K562 (cell line): ENCODE measurements around the gene HPX. TPM values are rescaled to one million over a fixed set of nuclear protein-coding genes. Genes with fewer than 3 reads are reported as not detected.

Source experiments
- BMI1 ChIP-seq: fragments of 150-350 bp; IDR thresholded peaks from 2 replicates; pipeline ENCODE4 v1.6.1; 2014; ENCODE audit warnings: low read length
- BRF1 ChIP-seq: IDR thresholded peaks from 3 replicates; pipeline ENCODE4 v1.6.1; 2011; ENCODE audit warnings: borderline replicate concordance, mild to moderate bottlenecking; ENCODE audit not compliant: insufficient read length; ENCODE audit errors: extremely low read depth
- CREM ChIP-seq: IDR thresholded peaks from 2 replicates; pipeline ENCODE4 v1.6.1; 2014; ENCODE audit warnings: antibody characterized with exemption, low read depth
- KDM2B ChIP-seq: fragments of 250-450 bp; sonication (Bioruptor Pico); IDR thresholded peaks from 2 replicates; pipeline ENCODE4 v1.8.0; 2021; ENCODE audit warnings: mild to moderate bottlenecking, moderate library complexity
- MCM7 ChIP-seq, 2 experiments: fragments of 450-650 bp; IDR thresholded peaks; 2 replicates each; pipeline ENCODE4 v1.6.1; 2016 to 2018
- MECOM ChIP-seq: fragments of 250-450 bp; sonication (Bioruptor Pico); IDR thresholded peaks from 2 replicates; pipeline ENCODE4 v1.8.0; 2022; ENCODE audit warnings: inconsistent platforms
- NCOA6 ChIP-seq: fragments of 450-650 bp; IDR thresholded peaks from 2 replicates; pipeline ENCODE4 v1.6.1; 2017; ENCODE audit warnings: mild to moderate bottlenecking
- SIN3A ChIP-seq, 2 experiments: fragments of 150-350 bp in 1 of 2; IDR thresholded peaks; 2 replicates each; pipeline ENCODE4 v1.6.1; 2011 to 2016; ENCODE audit warnings: borderline replicate concordance in 2 of 2, low read depth in 2 of 2, low read length in 2 of 2, mild to moderate bottlenecking in 2 of 2, moderate library complexity in 2 of 2; ENCODE audit not compliant: control insufficient read depth in 1 of 2
- SMAD4 ChIP-seq: fragments of 250-450 bp; sonication (Bioruptor Pico); conservative IDR thresholded peaks from 2 replicates; pipeline ENCODE4 v1.8.0; 2021; ENCODE audit warnings: inconsistent platforms, mild to moderate bottlenecking, moderate library complexity
- SNRNP70 ChIP-seq: fragments of 200-400 bp; formaldehyde crosslinking; optimal IDR thresholded peaks from 2 replicates; pipeline ENCODE3; 2017; ENCODE audit warnings: low read depth, low read length
- ZFP91 ChIP-seq: sonication (generic); formaldehyde crosslinking; IDR thresholded peaks from 2 replicates; pipeline ENCODE4 v1.8.0; 2022; ENCODE audit warnings: mild to moderate bottlenecking, missing genetic modification reagents
- ZNF140 ChIP-seq: fragments of 250-450 bp; sonication (Bioruptor Pico); IDR thresholded peaks from 2 replicates; pipeline ENCODE4 v1.8.0; 2021; ENCODE audit warnings: moderate library complexity, mild to moderate bottlenecking, inconsistent platforms
- ZNF232 ChIP-seq: sonication (generic); formaldehyde crosslinking; IDR thresholded peaks from 2 replicates; pipeline ENCODE4 v1.8.0; 2022; ENCODE audit warnings: mild to moderate bottlenecking, missing genetic modification reagents
- ZNF253 ChIP-seq: fragments of 250-450 bp; sonication (Bioruptor Pico); conservative IDR thresholded peaks from 2 replicates; pipeline ENCODE4 v1.6.1; 2021; ENCODE audit warnings: mild to moderate bottlenecking
- ZNF3 ChIP-seq: fragments of 250-450 bp; sonication (Bioruptor Pico); IDR thresholded peaks from 2 replicates; pipeline ENCODE4 v1.5.0; 2021; ENCODE audit warnings: mild to moderate bottlenecking, moderate library complexity
- ZNF766 ChIP-seq: fragments of 200-800 bp; sonication (Bioruptor generic); conservative IDR thresholded peaks from 2 replicates; pipeline ENCODE4 v1.6.1; 2016; ENCODE audit warnings: missing genetic modification characterization, missing compliant biosample characterization
- polyA plus RNA-seq, 8 experiments: library from polyadenylated mRNA; depleted of rRNA in 4 of 8; stranded (reverse) in 5 of 8; unstranded in 3 of 8; fragments of >200 nt; fragmentation: Nextera tagmentation in 2 of 8; fragmentation: Illumina TruSeq in 1 of 8; extraction: Ambion mirVana in 2 of 8; extraction: Trizol in 1 of 8; gene quantifications; 2 replicates each; pipeline versions ENCODE4 v1.2.1 to v1.2.3, GENCODE V29; 2011 to 2014; ENCODE audit warnings: inconsistent platforms in 1 of 8, missing spikeins in 1 of 8
- total RNA-seq, 7 experiments: library from RNA; depleted of rRNA in 6 of 7; stranded (reverse); fragments of >200 nt in 6 of 7; fragmentation: Illumina TruSeq in 2 of 7; extraction: Trizol in 2 of 7; gene quantifications; 2 replicates each; pipeline versions ENCODE4 v1.2.1 to v1.2.3, GENCODE V29; 2011 to 2021; ENCODE audit warnings: low replicate concordance in 1 of 7
- TF ChIP-seq, protein P1 (sequence below): IDR thresholded peaks from 2 replicates; pipeline ENCODE4 v1.6.1; 2011; ENCODE audit warnings: borderline replicate concordance, low read depth, mild to moderate bottlenecking, moderate library complexity, low read length; ENCODE audit not compliant: insufficient read depth, poor library complexity, severe bottlenecking
- TF ChIP-seq, protein P2 (sequence below): fragments of 250-450 bp; sonication (Bioruptor Pico); IDR thresholded peaks from 2 replicates; pipeline ENCODE4 v1.5.0; 2021; ENCODE audit warnings: mild to moderate bottlenecking, moderate library complexity
- TF ChIP-seq, protein P3 (sequence below): fragments of 450-650 bp; formaldehyde crosslinking; conservative IDR thresholded peaks from 2 replicates; pipeline ENCODE4 v1.4.0; 2022; ENCODE audit warnings: mild to moderate bottlenecking, missing genetic modification characterization

The HPX gene
- total and polyA plus RNA-seq, 9 of the 15 experiments (the other 6 are each of a cell fraction or from before 2014, with no cell fraction given): 0.12 to 1.2 (median 0.49) TPM; not detected in 1

GRCh38 chr11:6473451-6474412, 32.9 kb upstream of the HPX start, which contains the start of gene TRIM3 (continued):
- 0 out of 4 replicates have a peak, but pooled peaks of 1 of the 2 experiments have one; percentile 39 for TF ChIP-seq SIN3A (IDR thresholded peaks at IDR 0.05; ENCODE audit: borderline replicate concordance in 2 of 2, control insufficient read depth in 1 of 2, low read depth in 2 of 2, low read length in 2 of 2)
- no peak for TF ChIP-seq NCOA6
- no peak for TF ChIP-seq BMI1
- no peak for TF ChIP-seq ZNF3 (CRISPR knock-in tag)
- no peak for TF ChIP-seq KDM2B (CRISPR knock-in tag)
- TF ChIP-seq BRF1: no peak
- TF ChIP-seq, protein P1, sequence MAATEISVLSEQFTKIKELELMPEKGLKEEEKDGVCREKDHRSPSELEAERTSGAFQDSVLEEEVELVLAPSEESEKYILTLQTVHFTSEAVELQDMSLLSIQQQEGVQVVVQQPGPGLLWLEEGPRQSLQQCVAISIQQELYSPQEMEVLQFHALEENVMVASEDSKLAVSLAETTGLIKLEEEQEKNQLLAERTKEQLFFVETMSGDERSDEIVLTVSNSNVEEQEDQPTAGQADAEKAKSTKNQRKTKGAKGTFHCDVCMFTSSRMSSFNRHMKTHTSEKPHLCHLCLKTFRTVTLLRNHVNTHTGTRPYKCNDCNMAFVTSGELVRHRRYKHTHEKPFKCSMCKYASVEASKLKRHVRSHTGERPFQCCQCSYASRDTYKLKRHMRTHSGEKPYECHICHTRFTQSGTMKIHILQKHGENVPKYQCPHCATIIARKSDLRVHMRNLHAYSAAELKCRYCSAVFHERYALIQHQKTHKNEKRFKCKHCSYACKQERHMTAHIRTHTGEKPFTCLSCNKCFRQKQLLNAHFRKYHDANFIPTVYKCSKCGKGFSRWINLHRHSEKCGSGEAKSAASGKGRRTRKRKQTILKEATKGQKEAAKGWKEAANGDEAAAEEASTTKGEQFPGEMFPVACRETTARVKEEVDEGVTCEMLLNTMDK: no peak
- no peak for TF ChIP-seq ZNF232 (CRISPR knock-in tag)
- no peak for TF ChIP-seq ZNF140 (CRISPR knock-in tag)
- no peak for TF ChIP-seq ZNF766 (CRISPR knock-in tag)
- TF ChIP-seq SMAD4 (CRISPR knock-in tag): peak; percentile 27; the same call in 1 of the 2 replicates
- TF ChIP-seq, protein P2, sequence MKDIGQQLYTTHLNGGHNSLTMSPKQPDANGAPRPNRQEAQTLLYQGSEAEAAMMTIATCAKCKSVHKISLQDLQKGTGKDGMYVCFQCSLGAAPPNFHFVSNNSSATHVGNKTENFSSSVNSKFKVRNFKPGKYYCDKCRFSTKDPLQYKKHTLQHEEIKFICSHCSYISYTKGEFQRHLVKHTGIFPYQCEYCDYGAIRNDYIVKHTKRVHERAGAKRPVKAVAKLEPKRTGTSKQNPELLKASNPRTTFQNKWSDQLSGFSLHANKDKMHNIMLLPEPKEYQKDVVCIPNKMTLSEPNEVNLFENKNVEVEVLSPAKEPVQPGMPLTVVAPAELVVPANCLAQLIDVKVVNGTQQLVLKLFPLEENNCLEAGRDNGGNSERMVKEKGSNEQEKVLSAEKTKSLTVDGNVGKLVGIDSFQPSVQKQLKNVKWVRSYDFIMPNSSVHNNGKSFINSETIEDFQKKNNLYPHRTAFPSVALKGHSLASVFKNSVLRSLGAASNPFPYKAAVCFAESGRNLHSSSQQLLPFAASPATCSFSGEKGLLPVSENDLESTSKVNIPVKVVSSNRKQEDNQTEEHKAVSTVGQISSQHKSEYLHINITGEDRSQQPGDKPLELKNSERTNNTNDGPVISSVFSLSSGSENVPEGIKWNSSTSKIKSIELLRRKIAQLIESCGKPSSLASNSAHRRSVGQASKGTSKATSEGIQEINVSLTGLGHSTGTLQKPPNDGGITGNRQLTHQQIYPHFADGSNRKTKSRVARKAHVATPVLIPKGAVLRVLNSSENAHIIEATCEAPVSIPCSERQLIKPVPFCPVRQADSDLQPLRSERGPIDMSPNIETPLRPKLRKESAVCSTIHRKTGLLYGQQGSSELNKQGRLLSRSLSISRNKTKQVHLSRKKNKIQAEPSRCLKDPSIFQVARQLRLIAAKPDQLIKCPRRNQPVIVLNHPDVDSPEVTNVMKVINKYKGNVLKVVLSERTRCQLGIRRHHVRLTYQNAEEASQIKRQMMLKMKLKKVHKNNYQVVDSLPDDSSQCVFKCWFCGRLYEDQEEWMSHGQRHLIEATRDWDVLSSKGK (CRISPR knock-in tag): no peak
- TF ChIP-seq MECOM (CRISPR knock-in tag): no peak
- no peak for TF ChIP-seq ZFP91 (CRISPR knock-in tag)
- no peak for TF ChIP-seq ZNF253 (CRISPR knock-in tag)
- TF ChIP-seq CREM: 0 out of 2 replicates have a peak, but pooled peaks have one; percentile 11
- TF ChIP-seq MCM7 (IDR thresholded peaks at IDR 0.05): no peak
- TF ChIP-seq, protein P3, sequence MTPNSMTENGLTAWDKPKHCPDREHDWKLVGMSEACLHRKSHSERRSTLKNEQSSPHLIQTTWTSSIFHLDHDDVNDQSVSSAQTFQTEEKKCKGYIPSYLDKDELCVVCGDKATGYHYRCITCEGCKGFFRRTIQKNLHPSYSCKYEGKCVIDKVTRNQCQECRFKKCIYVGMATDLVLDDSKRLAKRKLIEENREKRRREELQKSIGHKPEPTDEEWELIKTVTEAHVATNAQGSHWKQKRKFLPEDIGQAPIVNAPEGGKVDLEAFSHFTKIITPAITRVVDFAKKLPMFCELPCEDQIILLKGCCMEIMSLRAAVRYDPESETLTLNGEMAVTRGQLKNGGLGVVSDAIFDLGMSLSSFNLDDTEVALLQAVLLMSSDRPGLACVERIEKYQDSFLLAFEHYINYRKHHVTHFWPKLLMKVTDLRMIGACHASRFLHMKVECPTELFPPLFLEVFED (CRISPR knock-in tag): no peak
- no peak for TF ChIP-seq SNRNP70
